SK-N-SH (cell line): ENCODE data around the gene SAMD14. TPM values are rescaled to one million over a fixed set of nuclear protein-coding genes. Genes with fewer than 3 reads are reported as not detected.

Experiments used
- CTCF ChIA-PET: fragments of 300-600, 350-600 bp; formaldehyde crosslinking; extraction: SDS; loops from one replicate; lab custom pipeline; 2021; lab: Yijun Ruan, JAX
- POLR2A ChIA-PET: fragments of 350-600 bp; sonication (Branson Sonifier 250); formaldehyde crosslinking; extraction: SDS; loops from one replicate; lab custom pipeline; 2020; ENCODE audit warnings: antibody characterized with exemption, inconsistent platforms; lab: Yijun Ruan, JAX
- DNase-seq: peaks from one replicate; pipeline ENCODE4 v3.0.0; 2012
- H2AFZ ChIP-seq: fragments of 200-600 bp; sonication (generic); 2 replicates; pipeline ENCODE4 v1.8.1; 2016; ENCODE audit warnings: antibody characterized with exemption, mild to moderate bottlenecking, low read depth
- H3F3A ChIP-seq: fragments of 200-600 bp; sonication (generic); replicated peaks from 2 replicates; pipeline ENCODE3; 2016; ENCODE audit warnings: antibody characterized with exemption, mild to moderate bottlenecking; ENCODE audit not compliant: insufficient read depth
- H3K27ac ChIP-seq, 2 experiments: fragments of 200-500 bp in 1 of 2; fragments of 200-600 bp in 1 of 2; sonication (Bioruptor generic) in 1 of 2; sonication (generic), shearing (Covaris generic) in 1 of 2; 2 replicates each; pipeline versions ENCODE4 v1.5.1 to v1.6.1; 2014 to 2016; ENCODE audit warnings: low read depth in 2 of 2, inconsistent platforms in 1 of 2, low read length in 1 of 2, mild to moderate bottlenecking in 1 of 2, mixed read lengths in 1 of 2
- H3K27me3 ChIP-seq: fragments of 200-600 bp; sonication (generic), shearing (Covaris generic); 2 replicates; pipeline ENCODE4 v1.6.1; 2016; ENCODE audit warnings: mixed run types; ENCODE audit not compliant: insufficient read depth
- H3K36me3 ChIP-seq, 2 experiments: fragments of 200-500 bp in 1 of 2; fragments of 200-600 bp in 1 of 2; sonication (Bioruptor generic) in 1 of 2; sonication (generic) in 1 of 2; replicated peaks in 1 of 2; 2 replicates each; pipeline versions ENCODE3 to v1.5.1; 2014 to 2016; ENCODE audit warnings: low read length in 1 of 2, mild to moderate bottlenecking in 1 of 2; ENCODE audit not compliant: insufficient read depth in 2 of 2, control insufficient read depth in 1 of 2
- H3K4me1 ChIP-seq, 2 experiments: fragments of 200-500 bp in 1 of 2; fragments of 200-600 bp in 1 of 2; sonication (Bioruptor generic) in 1 of 2; sonication (generic), shearing (Covaris generic) in 1 of 2; 2 replicates each; pipeline versions ENCODE4 v1.5.1 to v1.6.1; 2014 to 2016; ENCODE audit warnings: low read depth in 1 of 2, low read length in 1 of 2, mixed run types in 1 of 2; ENCODE audit not compliant: insufficient read depth in 2 of 2, control insufficient read depth in 1 of 2
- H3K4me2 ChIP-seq: fragments of 200-600 bp; sonication (generic), shearing (Covaris generic); 2 replicates; pipeline ENCODE4 v1.6.1; 2017; ENCODE audit warnings: mixed run types
- H3K4me3 ChIP-seq, 2 experiments: fragments of 200-500 bp in 1 of 2; fragments of 200-600 bp in 1 of 2; sonication (Bioruptor generic) in 1 of 2; sonication (generic), shearing (Covaris generic) in 1 of 2; 2 replicates each; pipeline versions ENCODE4 v1.5.1 to v1.8.1; 2014 to 2016; ENCODE audit warnings: low read depth in 2 of 2, inconsistent platforms in 1 of 2, low read length in 1 of 2, mild to moderate bottlenecking in 1 of 2, mixed read lengths in 1 of 2, moderate library complexity in 1 of 2
- H3K79me2 ChIP-seq: fragments of 200-600 bp; sonication (generic); 2 replicates; pipeline ENCODE4 v1.8.1; 2017; ENCODE audit warnings: mild to moderate bottlenecking; ENCODE audit not compliant: insufficient read depth
- H3K9ac ChIP-seq: fragments of 200-600 bp; sonication (generic); 2 replicates; pipeline ENCODE4 v1.6.1; 2017; ENCODE audit warnings: mixed run types
- H3K9me2 ChIP-seq: fragments of 200-600 bp; sonication (generic); 2 replicates; pipeline ENCODE4 v1.6.1; 2017; ENCODE audit warnings: mixed run types
- H3K9me3 ChIP-seq: fragments of 200-600 bp; sonication (generic); 2 replicates; pipeline ENCODE4 v1.6.1; 2017; ENCODE audit warnings: mixed run types, mild to moderate bottlenecking, moderate library complexity
- H4K20me1 ChIP-seq: fragments of 200-600 bp; sonication (generic); 2 replicates; pipeline ENCODE4 v1.6.1; 2017; ENCODE audit warnings: mild to moderate bottlenecking, mixed run types; ENCODE audit not compliant: insufficient read depth
- CHD2 ChIP-seq: fragments of 150-350 bp; IDR thresholded peaks from 2 replicates; pipeline ENCODE4 v1.6.1; 2018; ENCODE audit warnings: low read length; ENCODE audit not compliant: partially characterized antibody
- EP300 ChIP-seq, 2 experiments: IDR thresholded peaks; 2 replicates each; pipeline versions ENCODE4 v1.4.0 to v1.6.1; 2012; ENCODE audit warnings: borderline replicate concordance in 1 of 2, low read depth in 1 of 2, low read length in 1 of 2
- EZH2phosphoT487 ChIP-seq: fragments of 200-600 bp; sonication (generic); IDR thresholded peaks from 2 replicates; pipeline ENCODE4 v1.6.1; 2017; ENCODE audit warnings: low read depth, mixed run types, mild to moderate bottlenecking, antibody characterized with exemption, moderate library complexity, borderline replicate concordance
- FOSL2 ChIP-seq: IDR thresholded peaks from 2 replicates; pipeline ENCODE4 v1.4.0; 2012; ENCODE audit warnings: low read depth, mild to moderate bottlenecking, moderate library complexity, borderline replicate concordance
- FOXJ3 ChIP-seq: sonication (generic); formaldehyde crosslinking; IDR thresholded peaks from 2 replicates; pipeline ENCODE4 v1.5.1; 2020; ENCODE audit warnings: mild to moderate bottlenecking, missing genetic modification reagents
- FOXM1 ChIP-seq: IDR thresholded peaks from 2 replicates; pipeline ENCODE4 v1.4.0; 2012; ENCODE audit warnings: low read depth, mild to moderate bottlenecking
- IRF3 ChIP-seq: fragments of 150-350 bp; IDR thresholded peaks from 2 replicates; pipeline ENCODE4 v1.6.1; 2016; ENCODE audit warnings: mild to moderate bottlenecking, low read depth, low read length
- NRF1 ChIP-seq: IDR thresholded peaks from 2 replicates; pipeline ENCODE4 v1.6.1; 2012; ENCODE audit warnings: low read depth, mild to moderate bottlenecking, low read length
- PBX3 ChIP-seq: IDR thresholded peaks from 2 replicates; pipeline ENCODE4; 2012
- RAD21 ChIP-seq: IDR thresholded peaks from 2 replicates; pipeline ENCODE4 v1.6.1; 2012; ENCODE audit warnings: mild to moderate bottlenecking, low read length
- RFX5 ChIP-seq: IDR thresholded peaks from 2 replicates; pipeline ENCODE4 v1.6.1; 2012; ENCODE audit warnings: mild to moderate bottlenecking, improper control_type of control experiment, low read length
- TAF1 ChIP-seq: IDR thresholded peaks from 2 replicates; pipeline ENCODE4 v1.6.1; 2012; ENCODE audit warnings: low read depth, mild to moderate bottlenecking, low read length, moderate library complexity, borderline replicate concordance
- WGBS: methylation state at CpG from one replicate; pipeline ENCODE4 v1.1.6; 2017; ENCODE audit warnings: low lambda C conversion rate; 5-methylcytosine and 5-hydroxymethylcytosine counted together
- polyA plus RNA-seq, 3 experiments: library from polyadenylated mRNA; depleted of rRNA; stranded (reverse); fragments of >200 nt; gene quantifications; 2 replicates each; pipeline ENCODE4 v1.2.3, GENCODE V29; 2012
- TF ChIP-seq, protein P1 (sequence below): IDR thresholded peaks from 2 replicates; pipeline ENCODE4 v1.4.0; 2012; ENCODE audit warnings: low read depth

Gene SAMD14
- polyA plus RNA-seq, 1 of the 3 experiments (the other 2 are of a cell fraction), result 3.4 TPM

GRCh38 chr17:50130559-50131305 is 772 bp upstream of the SAMD14 start:
- Histone ChIP-seq H3K79me2 (no peaks in the 10 kb centered on the region), H3K4me3 (peak overlapping the region; percentile 61 to 70), H2AFZ (peak overlapping the region; percentile 91), H3F3A (peaks cover 29% of the 10 kb centered on the region), H3K9me3 (no peaks in the 10 kb centered on the region), H4K20me1 (0 out of 2 replicates have a peak, but pooled peaks cover 3% of the 10 kb centered on the region), H3K27me3 (no peaks in the 10 kb centered on the region), H3K9me2 (no peaks in the 10 kb centered on the region), H3K36me3 (peaks cover 0 to 11% of the 10 kb centered on the region in 2 experiments), H3K4me2 (peak overlapping the region; percentile 99), H3K27ac (no peak overlapping the region; a peak in 1 of 4 replicates), H3K9ac (peak overlapping the region; percentile 73; the same call in 1 of the 2 replicates), H3K4me1 (peaks cover 20 to 23% of the 10 kb centered on the region in 2 experiments; a peak in 3 of 4 replicates)
- 69% methylated on average over 19 of the region's 19 CpGs for WGBS
- peak; percentile 2; the same call in 1 of the 2 replicates for TF ChIP-seq PBX3
- TF ChIP-seq FOXJ3 (CRISPR knock-in tag), result no peak
- TF ChIP-seq FOXM1, result no peak
- TF ChIP-seq EZH2phosphoT487, result no peak
- TF ChIP-seq IRF3, result no peak
- no peak for TF ChIP-seq CHD2
- no peak for TF ChIP-seq FOSL2
- no peak for TF ChIP-seq TAF1
- TF ChIP-seq RFX5, result no peak
- TF ChIP-seq NRF1, result peak; percentile 56
- ChIA-PET CTCF (interaction anchor here (0.6 to 11.3 kb wide), 13 partner anchors 9 to 77 kb away, joined by 3 to 116 read pairs (median 7); partner anchors contain the start of genes COL1A1, PDK2 and PPP1R9B), POLR2A (interaction anchor here (0.7 to 2.5 kb wide), 11 partner anchors 8 to 48 kb away, joined by 3 to 13 read pairs (median 5); partner anchors contain the start of genes PDK2 and PPP1R9B)
- peak; percentile 67 for DNase-seq

- Histone ChIP-seq H3K9ac (peak overlapping the region; percentile 59), H3K79me2 (no peaks in the 10 kb centered on the region), H3F3A (peaks cover 22% of the 10 kb centered on the region), H3K9me2 (no peaks in the 10 kb centered on the region), H2AFZ (peak overlapping the region; percentile 52; the same call in 1 of the 2 replicates), H3K9me3 (no peaks in the 10 kb centered on the region), H4K20me1 (0 out of 2 replicates have a peak, but pooled peaks cover 3% of the 10 kb centered on the region), H3K4me2 (peak overlapping the region; percentile 99), H3K4me1 (peaks cover 17 to 23% of the 10 kb centered on the region in 2 experiments; a peak in 3 of 4 replicates), H3K27ac (peak overlapping the region in 1 of 2 experiments; percentile 39; a peak in 1 of 4 replicates), H3K36me3 (peaks cover 0 to under 1% of the 10 kb centered on the region in 2 experiments), H3K27me3 (no peaks in the 10 kb centered on the region), H3K4me3 (peak overlapping the region; percentile 61 to 70)
- TF ChIP-seq FOXM1 (no peak), TAF1 (no peak), EZH2phosphoT487 (no peak), EP300 (IDR thresholded peaks at IDR 0.05; ENCODE audit: borderline replicate concordance in 1 of 2, low read depth in 1 of 2, low read length in 1 of 2) (no peak), RAD21 (no peak), FOXJ3 (CRISPR knock-in tag) (no peak), FOSL2 (no peak), IRF3 (no peak)
- TF ChIP-seq, protein P1, sequence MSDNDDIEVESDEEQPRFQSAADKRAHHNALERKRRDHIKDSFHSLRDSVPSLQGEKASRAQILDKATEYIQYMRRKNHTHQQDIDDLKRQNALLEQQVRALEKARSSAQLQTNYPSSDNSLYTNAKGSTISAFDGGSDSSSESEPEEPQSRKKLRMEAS, result no peak
- CTCF ChIA-PET, result interaction anchor here (0.9 to 11.3 kb wide), 8 partner anchors 11 to 75 kb away, joined by 3 to 116 read pairs (median 14); partner anchors contain the start of genes PDK2 and PPP1R9B
- 1% methylated on average over 27 of the region's 31 CpGs for WGBS
- peak; percentile 85 for DNase-seq
- POLR2A ChIA-PET, result interaction anchor here (0.7 to 2.5 kb wide), 4 partner anchors 10 to 35 kb away, joined by 3 to 13 read pairs (median 7); partner anchors contain the start of gene PDK2
Observed at GRCh38 chr17:50129353-50129727, 620 bp downstream of the SAMD14 start.
